ENCODE data around the gene PLPP6.

GRCh38 chr9:4686584-4686983, 24.5 kb downstream of the PLPP6 start:
- TF ChIP-seq CTCF (conservative IDR thresholded peaks at IDR 0.05 in 1 of 2, IDR thresholded peaks at IDR 0.05 in 1 of 2; ENCODE audit: low read depth in 1 of 2, low read length in 2 of 2) (no peak), EZH2 (IDR thresholded peaks at IDR 0.05; ENCODE audit: low read length, missing control alignments) (no peak)

Measured in fibroblast of lung (primary cell).